Measurements from ENCODE around the gene PI3. TPM values are rescaled to one million over a fixed set of nuclear protein-coding genes. Genes with fewer than 3 reads are reported as not detected.
"Not testable (repeated sequence)": the region's sequence is repeated elsewhere in the genome, so short reads cannot be mapped to it uniquely, and the experiment has no call there.

The PI3 gene, protein sequence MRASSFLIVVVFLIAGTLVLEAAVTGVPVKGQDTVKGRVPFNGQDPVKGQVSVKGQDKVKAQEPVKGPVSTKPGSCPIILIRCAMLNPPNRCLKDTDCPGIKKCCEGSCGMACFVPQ
- not detected for total RNA-seq

- Mint-ChIP-seq H3K4me1 (peaks cover 3% of the 10 kb centered on the region), H3K4me3 (no peak within 1 kb of the TSS), H3K9me3 (ENCODE audit: low read depth) (no peaks in the 10 kb centered on the region), H3K36me3 (no peaks in the 10 kb centered on the region), H3K27ac (no peak within 1 kb of the TSS), H3K27me3 (peaks cover 46% of the 10 kb centered on the region)
- DNase-seq (no peak), ATAC-seq (no peak)
- CTCF ChIA-PET: interaction anchor here (1.0 kb wide), 1 partner anchor 119 kb away, joined by 3 read pairs; no protein-coding TSS in a partner anchor
These were observed at the start of gene PI3 for GRCh38 chr20:45174434-45175364. TSS of gene PI3 (plus strand) at chr20:45174902. CDS start at chr20:45174923, 21 bp downstream.

- Mint-ChIP-seq H3K4me3 (no peak overlapping the region), H3K9me3 (ENCODE audit: low read depth) (no peaks in the 10 kb centered on the region), H3K4me1 (no peaks in the 10 kb centered on the region), H3K27me3 (peaks cover 64% of the 10 kb centered on the region), H3K27ac (no peak overlapping the region), H3K36me3 (no peaks in the 10 kb centered on the region)
- CTCF ChIA-PET: no interaction called here
- no peak for DNase-seq
- no peak for ATAC-seq
These were observed 46.6 kb upstream of the PI3 start for GRCh38 chr20:45128099-45128498.

DNA sequence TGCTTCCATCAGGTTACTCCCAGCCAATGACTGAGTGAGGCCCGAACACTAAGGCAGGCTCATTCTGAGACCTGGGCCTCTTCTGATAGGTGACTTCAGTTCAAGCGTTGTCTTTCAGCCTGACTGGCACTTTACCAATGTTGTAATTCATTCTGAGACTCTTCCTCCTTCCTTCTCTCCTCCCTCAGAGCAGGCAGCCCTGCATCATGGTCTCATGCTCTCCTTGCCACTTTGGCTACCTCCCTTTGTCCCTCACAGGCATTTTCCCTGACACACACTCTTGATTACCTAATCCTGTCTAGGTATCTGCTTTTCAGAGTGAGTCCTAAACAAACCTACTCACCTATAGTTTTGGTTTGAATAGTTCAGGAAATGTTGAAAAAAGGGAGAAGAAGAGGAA lies 37.8 kb upstream of the PI3 start:
- DNase-seq: no peak
- Mint-ChIP-seq H3K4me1 (no peaks in the 10 kb centered on the region), H3K9me3 (ENCODE audit: low read depth) (no peaks in the 10 kb centered on the region), H3K36me3 (no peaks in the 10 kb centered on the region), H3K27me3 (peaks cover 21% of the 10 kb centered on the region), H3K4me3 (no peak overlapping the region), H3K27ac (no peak overlapping the region)
- ATAC-seq: no peak
- CTCF ChIA-PET: no interaction called here

DNA sequence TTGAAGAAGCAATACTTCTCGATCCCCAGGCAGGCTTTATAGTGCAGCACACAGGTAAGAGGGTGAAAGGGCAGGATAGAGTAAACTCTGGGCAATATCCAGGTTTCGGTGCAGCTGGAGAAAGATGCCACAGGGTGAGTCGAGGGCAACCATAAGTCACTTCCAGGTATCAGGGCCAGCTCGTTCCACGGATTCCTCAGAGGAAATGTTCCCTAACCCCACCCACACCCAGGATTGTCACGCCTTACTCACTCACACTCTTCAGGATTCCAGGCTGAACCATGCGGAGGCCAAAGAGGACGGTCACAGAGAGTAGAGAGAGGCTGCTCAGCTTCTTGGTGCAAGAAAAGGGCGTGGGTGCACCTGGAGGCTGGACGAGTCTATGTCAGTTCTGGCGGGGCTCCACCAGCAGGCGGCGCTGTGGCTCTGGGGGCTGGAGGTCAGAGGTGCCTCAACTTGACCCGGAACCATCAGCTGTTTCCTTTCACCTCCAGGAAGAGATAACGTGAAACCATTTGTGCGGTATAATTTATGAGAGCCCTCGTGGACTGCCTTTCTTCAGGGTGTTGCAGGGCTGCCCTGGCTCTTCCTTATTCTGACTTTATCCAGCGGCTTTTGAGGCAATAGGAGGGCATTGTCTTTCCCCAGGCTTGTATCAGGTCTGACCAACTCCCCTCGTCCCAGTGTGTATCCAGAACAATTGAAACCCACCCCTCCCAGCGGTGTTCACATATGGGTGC lies 36.0 kb upstream of the PI3 start:
- DNase-seq (peak; percentile 77), ATAC-seq (peak; percentile 55)
- Mint-ChIP-seq H3K27me3 (peaks cover 9% of the 10 kb centered on the region), H3K36me3 (no peaks in the 10 kb centered on the region), H3K4me1 (no peaks in the 10 kb centered on the region), H3K27ac (no peak overlapping the region), H3K9me3 (ENCODE audit: low read depth) (no peaks in the 10 kb centered on the region), H3K4me3 (no peak overlapping the region)
- CTCF ChIA-PET: interaction anchor here (0.7 to 4.5 kb wide), 10 partner anchors 8 to 272 kb away, joined by 3 to 43 read pairs (median 4); no protein-coding TSS in a partner anchor

GRCh38 chr20:45139733-45140375 lies 34.8 kb upstream of the PI3 start:
- CTCF ChIA-PET: interaction anchor here (0.9 to 4.5 kb wide), 9 partner anchors 12 to 273 kb away, joined by 3 to 43 read pairs (median 4); no protein-coding TSS in a partner anchor

GRCh38 chr20:45140836-45141235 lies 33.9 kb upstream of the PI3 start:
- DNase-seq: no peak
- Mint-ChIP-seq H3K4me1 (no peaks in the 10 kb centered on the region), H3K9me3 (ENCODE audit: low read depth) (no peaks in the 10 kb centered on the region), H3K27ac (no peak overlapping the region), H3K4me3 (no peak overlapping the region), H3K27me3 (peaks cover 18% of the 10 kb centered on the region), H3K36me3 (no peaks in the 10 kb centered on the region)
- no peak for ATAC-seq
- CTCF ChIA-PET: interaction anchor here (1.3 to 4.5 kb wide), 2 partner anchors 57 to 151 kb away, joined by 3 to 43 read pairs; no protein-coding TSS in a partner anchor

More at GRCh38 chr20:45139733-45140375, 34.8 kb upstream of the PI3 start:
- H3K4me1 Mint-ChIP-seq; DNase-seq; H3K4me3 Mint-ChIP-seq; H3K27ac Mint-ChIP-seq; H3K9me3 Mint-ChIP-seq (ENCODE audit: low read depth); H3K27me3 Mint-ChIP-seq; ATAC-seq; H3K36me3 Mint-ChIP-seq: not testable (repeated sequence)

GRCh38 chr20:45149062-45149461 lies 25.6 kb upstream of the PI3 start:
- ATAC-seq (no peak), DNase-seq (no peak)
- Mint-ChIP-seq H3K9me3 (ENCODE audit: low read depth) (no peaks in the 10 kb centered on the region), H3K27ac (no peak overlapping the region), H3K4me1 (no peaks in the 10 kb centered on the region), H3K4me3 (no peak overlapping the region), H3K27me3 (peaks cover 45% of the 10 kb centered on the region), H3K36me3 (no peaks in the 10 kb centered on the region)
- CTCF ChIA-PET: no interaction called here

DNA sequence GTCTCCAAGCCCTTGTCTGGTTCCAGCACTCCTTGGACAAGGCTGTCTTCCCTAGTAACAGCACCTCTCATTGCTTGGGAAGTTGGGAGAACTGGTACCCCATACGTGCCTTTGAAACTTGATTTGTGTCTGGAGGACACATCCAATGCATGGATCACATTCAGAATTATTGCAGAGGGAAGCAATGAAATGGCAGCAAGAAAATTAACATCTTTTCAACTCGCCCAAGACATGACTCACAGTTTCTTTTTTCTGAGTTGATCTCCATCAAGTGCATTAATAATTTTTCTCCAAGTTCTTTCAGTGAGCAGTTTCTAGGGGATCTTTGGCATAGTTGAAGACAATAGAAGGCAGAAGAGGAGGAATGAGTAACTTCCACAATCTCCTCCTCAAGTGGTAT lies 22.3 kb upstream of the PI3 start:
- DNase-seq (no peak), ATAC-seq (no peak)
- H3K4me1 Mint-ChIP-seq: no peaks in the 10 kb centered on the region
- no peak overlapping the region for H3K27ac Mint-ChIP-seq
- H3K36me3 Mint-ChIP-seq: no peaks in the 10 kb centered on the region
- no peaks in the 10 kb centered on the region for H3K9me3 Mint-ChIP-seq (ENCODE audit: low read depth)
- CTCF ChIA-PET: interaction anchor here (1.8 kb wide), 1 partner anchor 14 kb away, joined by 7 read pairs; no protein-coding TSS in a partner anchor
- no peak overlapping the region for H3K4me3 Mint-ChIP-seq
- H3K27me3 Mint-ChIP-seq: peaks cover 40% of the 10 kb centered on the region

DNA sequence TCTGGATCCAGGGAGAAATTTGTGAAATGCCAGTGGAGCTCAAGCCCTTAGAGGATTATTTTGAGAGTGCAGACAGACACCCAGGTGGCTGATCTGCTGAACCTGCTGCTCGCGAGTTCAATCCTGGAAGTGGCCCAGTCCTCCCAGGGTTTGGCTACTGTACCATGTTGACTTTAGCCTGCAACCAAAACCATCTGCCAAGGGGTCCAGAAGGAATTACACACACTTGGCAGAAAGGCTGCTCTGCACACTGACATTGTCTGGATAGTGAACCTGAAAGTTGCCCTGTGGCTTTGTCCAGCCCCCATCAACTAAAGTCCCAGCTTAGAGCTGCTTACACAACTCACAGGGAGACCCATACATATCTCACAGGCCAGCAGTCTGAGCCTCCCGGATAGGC lies 21.6 kb upstream of the PI3 start:
- no peak for DNase-seq
- H3K36me3 Mint-ChIP-seq: no peaks in the 10 kb centered on the region
- CTCF ChIA-PET: no interaction called here
- no peak for ATAC-seq
- no peaks in the 10 kb centered on the region for H3K9me3 Mint-ChIP-seq (ENCODE audit: low read depth)
- H3K4me1 Mint-ChIP-seq: no peaks in the 10 kb centered on the region
- H3K27ac Mint-ChIP-seq: no peak overlapping the region
- H3K27me3 Mint-ChIP-seq: peaks cover 40% of the 10 kb centered on the region
- H3K4me3 Mint-ChIP-seq: no peak overlapping the region

DNA sequence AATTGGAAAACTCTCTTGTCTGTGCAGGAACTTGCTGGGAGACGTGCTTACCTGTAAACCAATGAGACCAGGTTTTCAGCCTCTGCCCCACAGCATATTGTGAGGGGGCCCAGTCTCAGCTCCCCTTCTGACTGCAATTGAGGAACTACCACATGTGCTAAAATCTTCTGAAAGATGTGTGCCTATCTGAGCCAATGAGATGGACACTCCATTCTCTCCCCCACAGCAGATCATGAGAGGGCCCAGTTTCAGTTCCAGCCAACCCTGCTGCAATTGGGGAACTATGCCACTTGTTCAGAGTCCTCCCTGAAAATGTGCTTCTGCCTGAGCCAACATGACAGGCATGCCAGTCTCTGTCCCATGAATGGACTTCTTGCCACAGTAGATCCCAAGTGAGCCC lies 20.9 kb upstream of the PI3 start:
- peaks cover 42% of the 10 kb centered on the region for H3K27me3 Mint-ChIP-seq

GRCh38 chr20:45154183-45154582 lies 20.5 kb upstream of the PI3 start:
- Mint-ChIP-seq H3K9me3 (ENCODE audit: low read depth) (peaks cover 3% of the 10 kb centered on the region), H3K27me3 (peaks cover 46% of the 10 kb centered on the region), H3K4me3 (no peak overlapping the region), H3K4me1 (no peaks in the 10 kb centered on the region), H3K27ac (no peak overlapping the region), H3K36me3 (peaks cover 3% of the 10 kb centered on the region)
- CTCF ChIA-PET: no interaction called here
- ATAC-seq (no peak), DNase-seq (no peak)

More for the DNA sequence above, 20.9 kb upstream of the PI3 start:
- no peak overlapping the region for H3K27ac Mint-ChIP-seq
- H3K36me3 Mint-ChIP-seq: no peaks in the 10 kb centered on the region
- CTCF ChIA-PET: no interaction called here
- no peak for ATAC-seq
- H3K4me1 Mint-ChIP-seq: no peaks in the 10 kb centered on the region
- no peaks in the 10 kb centered on the region for H3K9me3 Mint-ChIP-seq (ENCODE audit: low read depth)
- no peak for DNase-seq
- no peak overlapping the region for H3K4me3 Mint-ChIP-seq

DNA sequence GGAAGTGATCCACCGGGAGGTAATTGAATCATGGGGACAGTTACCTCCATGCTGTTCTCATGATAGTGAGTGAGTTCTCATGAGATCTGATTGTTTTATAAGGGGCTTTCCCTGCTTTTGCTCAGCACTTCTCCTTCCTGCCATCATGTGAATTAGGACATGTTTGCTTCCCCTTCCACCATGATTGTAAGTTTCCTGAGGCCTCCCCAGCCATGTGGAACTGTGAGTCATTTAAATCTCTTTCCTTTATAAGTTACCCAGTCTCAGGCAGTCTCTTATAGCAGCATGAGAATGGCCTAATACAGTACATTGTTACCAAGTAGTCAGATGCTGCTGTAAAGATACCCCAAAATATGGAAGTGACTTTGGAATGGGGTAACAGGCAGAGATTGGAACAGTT lies 19.9 kb upstream of the PI3 start:
- H3K4me3 Mint-ChIP-seq; H3K27ac Mint-ChIP-seq; H3K9me3 Mint-ChIP-seq (ENCODE audit: low read depth); ATAC-seq; CTCF ChIA-PET; DNase-seq; H3K36me3 Mint-ChIP-seq; H3K4me1 Mint-ChIP-seq: not testable (repeated sequence)
- H3K27me3 Mint-ChIP-seq: peaks cover 48% of the 10 kb centered on the region

- Mint-ChIP-seq H3K9me3 (ENCODE audit: low read depth) (peaks cover 3% of the 10 kb centered on the region), H3K27me3 (peaks cover 51% of the 10 kb centered on the region), H3K36me3 (peaks cover 3% of the 10 kb centered on the region), H3K27ac (no peak overlapping the region), H3K4me1 (no peaks in the 10 kb centered on the region), H3K4me3 (no peak overlapping the region)
- CTCF ChIA-PET: no interaction called here
- DNase-seq (no peak), ATAC-seq (no peak)
These were observed 18.0 kb upstream of the PI3 start for GRCh38 chr20:45156713-45157112.

All from activated CD8-positive, alpha-beta memory T cell treated with anti-CD3 and anti-CD28 coated beads, Interleukin-2, amount 10 ng/mL, durations not matched to agents 7 days and 5 days (primary cell).